T follicular helper cell (primary cell): Measurements from ENCODE around the gene MEGF6.

Experiments used
- DNase-seq: peaks from one replicate; pipeline ENCODE4 v3.0.0-alpha.2; 2020; ENCODE audit warnings: low read depth

The MEGF6 gene

GRCh38 chr1:3570066-3570986 is 41.0 kb downstream of the MEGF6 start:
- DNase-seq, result no peak

- DNase-seq, result no peak
These were observed 41.9 kb downstream of the MEGF6 start for GRCh38 chr1:3569436-3569835.

GRCh38 chr1:3568815-3569435 is 42.4 kb downstream of the MEGF6 start:
- no peak for DNase-seq

GRCh38 chr1:3566951-3567804 is 44.1 kb downstream of the MEGF6 start:
- DNase-seq, result no peak

- no peak for DNase-seq
These were observed 45.1 kb downstream of the MEGF6 start for GRCh38 chr1:3566003-3566885.

- no peak for DNase-seq
These were observed 46.1 kb downstream of the MEGF6 start for GRCh38 chr1:3564921-3565831.

GRCh38 chr1:3563610-3564009 is 47.7 kb downstream of the MEGF6 start:
- DNase-seq, result no peak

- no peak for DNase-seq
These were observed 48.2 kb downstream of the MEGF6 start for GRCh38 chr1:3563125-3563524.

GRCh38 chr1:3562712-3563111 is 48.6 kb downstream of the MEGF6 start:
- no peak for DNase-seq

GRCh38 chr1:3561702-3562101 is 49.6 kb downstream of the MEGF6 start:
- DNase-seq, result no peak

GRCh38 chr1:3560981-3561380 is 50.3 kb downstream of the MEGF6 start:
- DNase-seq, result no peak

GRCh38 chr1:3560251-3560871 is 50.9 kb downstream of the MEGF6 start:
- DNase-seq, result no peak

- DNase-seq, result no peak
These were observed 53.1 kb downstream of the MEGF6 start for GRCh38 chr1:3558036-3558726.

- no peak for DNase-seq
These were observed 53.9 kb downstream of the MEGF6 start for GRCh38 chr1:3557366-3557765.

- DNase-seq, result no peak
These were observed 55.0 kb downstream of the MEGF6 start for GRCh38 chr1:3556336-3556735.

- DNase-seq, result no peak
These were observed 56.0 kb downstream of the MEGF6 start for GRCh38 chr1:3555131-3555920.

GRCh38 chr1:3553940-3554223 is 57.4 kb downstream of the MEGF6 start:
- DNase-seq, result no peak

- no peak for DNase-seq
These were observed 58.0 kb downstream of the MEGF6 start for GRCh38 chr1:3553166-3553939.
